Measurements from ENCODE around the gene CCR1.
"Not testable (repeated sequence)": the region's sequence is repeated elsewhere in the genome, so short reads cannot be mapped to it uniquely, and the experiment has no call there.

The CCR1 gene

DNA sequence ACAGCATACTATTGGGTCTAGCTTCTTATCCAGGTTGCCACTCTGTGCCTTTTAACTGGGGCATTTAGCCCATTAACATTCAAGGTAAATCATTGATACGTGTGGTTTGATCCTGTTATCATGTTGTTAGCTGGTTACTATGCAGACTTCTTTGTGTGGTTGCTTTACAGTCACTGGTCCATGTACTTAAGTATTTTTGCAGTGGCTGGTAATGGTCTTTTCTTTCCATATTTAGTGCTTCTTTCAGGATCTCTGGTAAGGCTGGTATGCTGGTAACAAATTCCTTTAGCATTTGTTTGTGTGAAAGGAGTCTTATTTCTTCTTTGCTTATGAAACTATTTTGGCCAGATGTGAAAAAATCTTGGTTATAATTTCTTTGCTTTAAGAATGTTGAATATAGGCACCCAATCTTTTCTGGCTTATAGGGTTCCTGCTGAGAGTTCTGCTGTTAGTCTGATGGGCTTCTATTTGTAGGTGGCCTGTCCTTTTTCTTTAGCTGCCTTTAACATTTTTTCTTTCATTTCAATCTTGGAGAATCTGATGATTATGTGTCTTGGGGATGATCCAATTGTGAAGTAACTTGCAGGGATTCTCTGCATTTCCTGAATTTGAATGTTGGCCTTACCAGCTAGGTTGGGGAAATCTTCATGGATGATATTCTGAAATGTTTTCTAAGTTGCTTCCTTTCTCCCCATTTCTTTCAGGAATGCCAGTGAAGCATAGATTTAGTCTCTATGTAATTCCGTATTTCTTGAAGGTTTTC, 39.3 kb downstream of the CCR1 start:
- no peak for DNase-seq (ENCODE audit: low spot score)

DNA sequence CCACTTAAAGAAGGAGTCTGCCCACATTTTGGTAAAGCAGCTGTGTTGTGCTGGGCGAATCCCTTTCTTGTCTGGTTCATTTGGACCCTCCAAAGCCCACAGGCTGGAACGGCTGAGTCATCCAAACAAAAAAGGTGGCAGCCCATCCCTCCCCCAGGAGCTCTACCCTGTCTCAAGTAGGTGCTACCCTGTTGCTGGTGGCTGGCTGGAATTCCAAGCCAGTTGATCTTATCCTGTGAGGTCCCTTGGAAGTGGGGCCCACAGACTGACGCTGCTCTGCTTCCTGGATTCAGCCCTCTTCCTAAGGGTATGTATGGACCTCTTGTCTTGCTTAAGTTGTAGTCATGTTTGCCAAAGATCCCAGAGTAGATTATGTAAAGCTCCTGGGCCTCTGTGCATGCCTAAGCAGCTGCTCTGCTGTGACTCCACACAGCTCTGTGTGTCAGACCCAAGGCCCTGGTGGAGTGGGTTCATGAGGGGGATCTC, 44.5 kb downstream of the CCR1 start:
- DNase-seq (ENCODE audit: low spot score): no peak

DNA sequence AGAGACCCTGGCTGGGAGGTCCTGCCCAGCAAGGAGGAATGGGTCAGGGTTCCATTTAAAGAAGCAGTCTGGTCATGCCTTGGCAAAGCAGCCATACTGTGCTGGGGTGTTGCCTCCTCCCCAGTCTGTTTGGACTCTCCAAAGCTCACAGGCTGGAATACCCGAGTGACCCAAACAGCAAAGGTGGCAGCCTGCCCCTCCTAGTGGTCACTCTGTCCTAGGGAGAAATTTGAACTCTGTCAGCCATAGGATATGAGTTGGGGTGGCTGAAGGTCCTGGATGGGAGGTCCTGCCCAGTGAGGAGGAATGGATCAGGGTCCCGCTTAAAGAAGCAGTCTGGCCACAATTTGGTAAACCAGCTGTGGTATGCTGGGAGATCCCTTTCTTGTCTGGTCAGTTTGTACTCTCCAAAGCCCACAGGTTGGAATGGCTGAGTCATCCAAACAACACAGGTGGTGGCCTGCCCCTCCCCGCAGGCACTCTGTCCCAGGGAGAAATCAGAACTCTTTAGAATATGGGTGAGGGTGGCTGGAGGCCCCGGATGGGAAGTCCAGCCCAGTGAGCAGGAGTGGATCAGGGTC, 45.0 kb downstream of the CCR1 start:
- DNase-seq (ENCODE audit: low spot score): no peak

DNA sequence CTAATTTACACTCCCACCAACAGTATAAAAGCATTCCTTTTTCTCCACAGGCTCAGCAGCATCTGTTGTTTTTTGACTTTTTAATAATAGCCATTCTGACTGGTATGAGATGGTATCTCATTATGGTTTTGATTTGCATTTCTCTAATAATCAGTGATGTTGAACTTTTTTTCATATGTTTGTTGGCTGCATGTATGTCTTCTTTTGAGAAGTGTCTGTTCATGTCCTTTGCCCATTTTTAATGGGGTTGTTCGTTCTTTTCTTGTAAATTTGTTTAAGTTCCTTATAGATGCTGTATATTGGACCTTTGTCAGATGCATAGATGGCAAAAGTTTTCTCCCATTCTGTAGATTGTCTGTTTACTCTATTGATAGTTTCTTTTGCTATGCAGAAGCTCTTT, 50.4 kb downstream of the CCR1 start:
- DNase-seq (ENCODE audit: low spot score): not testable (repeated sequence)

DNA sequence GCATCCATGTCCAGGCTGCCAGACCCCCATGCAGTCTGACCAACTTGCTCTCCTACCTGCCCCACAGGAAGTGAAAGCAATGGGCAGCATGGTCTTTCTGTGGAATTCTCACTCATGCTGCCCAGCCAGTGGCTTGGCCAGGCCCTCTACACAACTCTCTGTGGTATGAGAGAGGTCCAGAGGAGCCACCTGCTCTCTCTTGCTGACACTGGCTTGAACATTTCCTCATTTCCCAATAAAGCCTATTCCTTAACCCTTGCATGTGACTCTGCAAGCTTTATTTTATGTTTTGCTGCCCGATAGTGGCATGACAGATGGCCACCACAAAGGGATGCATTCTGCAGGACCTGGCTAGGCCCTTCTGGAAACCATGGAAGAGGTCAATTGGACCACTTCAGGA, 53.8 kb downstream of the CCR1 start:
- no peak for DNase-seq (ENCODE audit: low spot score)

Data from hematopoietic multipotent progenitor cell treated with erythropoietin and hydrocortisone succinate and interleukin-3 and kit ligand, for 15 days (in vitro differentiated cells).